ENCODE measurements around the gene PTPRM.

Gene PTPRM

DNA sequence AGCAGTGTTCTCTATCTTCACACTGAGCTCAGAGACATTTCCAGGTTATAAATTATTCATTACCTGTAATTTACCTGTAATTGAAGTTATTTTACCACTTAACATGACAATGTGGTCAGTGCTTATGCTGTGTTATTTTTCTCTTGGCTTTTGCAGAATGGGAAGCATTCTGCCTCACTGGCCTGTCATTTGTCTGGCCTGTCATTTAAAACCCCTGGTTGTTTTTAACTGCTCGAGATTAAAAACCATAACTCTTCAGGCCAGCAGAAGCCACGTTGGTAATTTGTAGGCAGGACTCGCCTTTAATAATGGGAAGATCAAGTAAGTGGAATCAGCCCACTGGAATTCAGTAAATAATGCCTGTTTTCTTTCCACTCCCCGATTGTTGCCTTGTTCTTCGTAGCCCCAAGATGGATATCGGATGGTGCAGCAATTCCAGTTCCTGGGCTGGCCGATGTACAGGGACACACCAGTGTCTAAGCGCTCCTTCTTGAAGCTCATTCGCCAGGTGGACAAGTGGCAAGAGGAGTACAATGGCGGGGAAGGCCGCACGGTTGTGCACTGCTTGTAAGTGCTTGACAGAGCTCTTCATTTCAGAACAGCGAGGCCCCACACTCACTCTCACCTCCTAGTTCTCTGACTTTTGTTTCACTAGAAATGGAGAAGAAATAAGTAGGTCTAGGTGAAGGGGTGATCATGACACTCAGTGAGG, 819.7 kb downstream of the PTPRM start:
- no peak for DNase-seq

DNA sequence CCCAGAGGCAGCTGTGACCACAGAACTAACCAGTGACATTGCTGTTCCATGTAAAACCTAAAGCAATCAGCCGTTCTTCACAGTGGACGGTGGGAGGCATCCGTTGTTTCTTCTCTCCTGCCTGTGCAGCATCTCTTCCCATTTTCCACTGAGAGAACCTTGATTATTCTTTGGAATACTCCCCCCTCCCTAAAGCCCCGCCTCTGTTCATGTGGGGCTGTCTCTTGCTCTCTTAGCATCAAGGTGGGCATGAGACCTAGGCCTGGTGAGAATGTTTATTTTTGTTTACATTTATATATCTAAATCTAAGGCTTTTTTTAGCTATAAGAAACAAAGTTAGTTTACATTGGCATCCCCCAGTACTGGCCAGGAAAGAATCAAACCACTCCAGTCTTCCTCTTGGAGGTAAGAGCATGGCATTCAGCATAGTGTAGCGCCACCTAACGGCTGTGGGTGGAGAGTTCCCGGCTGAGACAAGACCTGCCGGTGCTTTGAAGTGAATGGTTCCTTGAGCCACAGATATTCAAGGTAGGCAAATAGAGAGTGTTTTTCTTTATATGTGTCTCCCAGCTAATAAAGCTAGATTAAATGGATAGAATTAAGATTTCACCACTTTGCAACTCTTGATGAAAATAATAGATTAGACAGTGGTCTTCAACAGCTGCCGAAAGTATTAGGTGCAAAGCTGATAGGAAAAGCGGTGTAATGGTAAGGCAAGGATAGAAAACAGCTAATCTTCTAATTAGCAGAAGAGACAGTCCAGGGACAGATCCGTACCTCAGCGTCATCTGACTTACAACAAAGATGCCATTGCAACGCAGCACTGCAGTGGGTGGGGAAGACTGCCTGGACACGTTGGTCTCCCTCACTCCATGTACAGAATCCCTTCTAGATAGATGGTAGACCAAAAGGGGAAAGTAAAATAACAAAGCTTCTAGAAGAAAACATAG, 822.5 kb downstream of the PTPRM start:
- DNase-seq: no peak

DNA sequence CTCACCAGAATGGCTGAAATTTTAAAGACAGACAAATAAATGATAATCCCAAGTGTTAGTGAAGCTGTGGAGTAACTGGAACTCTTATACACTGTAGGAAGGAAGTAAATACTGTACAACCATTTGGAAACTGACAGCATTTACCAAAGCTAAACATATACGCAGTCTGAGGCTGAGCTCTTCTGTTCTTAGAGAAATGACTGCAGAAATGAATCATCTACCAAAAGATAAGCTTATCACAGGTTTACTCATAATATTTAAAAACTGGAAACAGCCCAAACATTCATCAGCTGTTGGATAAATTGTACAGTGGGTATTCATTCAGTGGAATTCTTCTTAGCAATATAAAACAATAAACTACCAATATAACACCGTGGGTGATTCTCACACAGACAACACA, 824.0 kb downstream of the PTPRM start:
- DNase-seq: no peak

DNA sequence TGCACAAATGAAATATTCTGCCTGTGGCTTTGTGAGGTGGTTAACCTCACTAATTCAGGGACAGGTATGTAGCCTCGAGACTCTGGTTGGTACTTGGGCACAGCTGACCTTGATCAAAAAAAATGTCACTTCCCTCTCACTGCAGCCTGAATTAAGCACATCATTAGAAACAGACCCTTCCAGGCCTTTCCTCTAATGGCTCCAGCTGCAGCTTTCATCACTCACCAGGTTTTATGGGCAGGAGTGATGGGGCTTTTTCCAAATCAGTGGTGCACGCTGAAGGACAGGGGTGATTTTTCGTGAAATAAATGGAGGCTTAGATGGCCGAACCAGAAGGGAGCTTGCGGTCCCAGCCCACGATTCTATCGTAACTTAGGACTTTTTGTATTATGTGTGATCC, 829.1 kb downstream of the PTPRM start:
- DNase-seq: no peak

DNA sequence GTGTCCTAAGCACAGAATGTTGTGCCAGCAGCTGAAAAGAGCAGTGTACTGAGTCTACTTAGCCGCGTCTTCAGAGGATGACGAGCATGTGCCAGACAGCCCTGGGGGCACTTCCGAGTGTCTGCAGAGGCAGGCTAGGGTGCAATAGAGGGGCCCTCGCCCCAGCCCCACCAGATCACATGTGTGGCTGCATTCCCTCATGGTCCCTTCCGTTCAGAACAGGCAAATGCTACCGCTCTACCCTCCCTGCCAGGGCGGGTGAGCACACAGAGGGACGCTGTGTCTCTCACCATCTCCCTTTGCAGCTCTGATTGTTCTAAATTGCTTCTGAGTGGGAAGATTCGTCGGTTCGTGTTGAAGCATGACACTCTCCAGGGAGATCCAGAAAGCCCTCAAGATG, 829.9 kb downstream of the PTPRM start:
- DNase-seq: no peak

DNA sequence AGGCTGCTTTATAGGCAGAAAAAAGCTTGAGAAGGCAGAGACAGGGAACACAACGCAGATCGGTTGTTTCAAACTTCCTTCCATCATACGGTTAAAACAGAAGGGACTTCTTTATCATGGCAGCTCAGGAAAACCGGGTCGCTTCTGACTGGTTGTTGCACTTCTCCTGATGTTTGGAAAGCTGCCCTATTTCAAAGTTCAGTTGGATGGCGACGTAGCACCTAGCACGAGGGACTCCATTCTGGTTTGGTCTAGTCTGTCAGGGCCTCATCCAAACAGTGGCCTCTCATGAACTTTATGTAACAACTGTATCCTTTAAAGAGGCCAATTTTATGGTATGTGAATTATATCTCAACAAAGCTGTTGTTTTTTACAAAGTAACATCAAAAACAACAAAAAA, 832.0 kb downstream of the PTPRM start:
- DNase-seq: no peak

DNA sequence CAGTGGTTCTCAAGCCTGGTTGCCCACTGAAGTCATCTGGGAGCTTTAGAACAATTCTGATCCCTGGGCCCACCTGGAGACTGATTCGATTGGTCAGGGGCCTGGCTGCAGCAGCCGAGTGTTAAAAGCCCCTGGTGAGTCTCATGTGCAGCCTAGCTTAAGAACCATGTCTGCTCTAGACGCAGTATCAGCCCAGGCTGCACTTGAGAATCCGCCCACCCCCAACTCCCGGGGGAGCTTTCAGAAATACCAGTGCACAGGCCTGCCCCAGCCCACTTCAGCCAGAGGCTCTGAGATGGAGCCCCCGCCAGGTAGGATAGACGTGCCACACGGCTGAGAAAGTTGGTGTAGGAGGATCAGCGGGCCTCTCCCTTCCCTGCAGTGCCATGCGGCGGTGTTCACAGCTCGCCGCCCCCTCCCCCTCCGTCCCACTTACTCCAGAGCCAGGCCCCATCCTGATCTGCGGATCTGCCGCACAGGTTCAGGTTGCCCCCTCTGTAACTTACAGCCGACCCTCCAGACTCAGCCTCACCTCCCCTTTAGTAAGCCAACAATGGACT, 833.2 kb downstream of the PTPRM start:
- no peak for DNase-seq

DNA sequence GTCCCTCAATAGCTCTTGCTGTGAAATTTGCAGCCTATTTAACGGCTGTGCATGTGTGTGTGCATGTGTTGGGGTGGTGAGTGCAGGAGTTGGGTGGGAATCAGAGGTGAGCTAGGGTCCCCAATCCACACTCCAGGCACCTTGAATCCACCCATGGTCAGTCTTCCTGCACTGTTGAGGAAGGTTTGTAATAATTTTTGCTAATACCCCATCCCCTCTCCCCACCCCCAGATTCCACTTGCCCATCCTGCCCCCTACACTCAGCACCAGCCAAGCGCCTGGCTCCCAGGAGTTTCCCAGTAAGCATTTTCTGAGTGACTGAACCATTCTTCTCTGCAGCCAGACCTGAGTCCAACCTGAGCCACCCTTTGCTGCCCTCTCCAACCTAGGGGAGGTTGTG, 833.7 kb downstream of the PTPRM start:
- DNase-seq: no peak

DNA sequence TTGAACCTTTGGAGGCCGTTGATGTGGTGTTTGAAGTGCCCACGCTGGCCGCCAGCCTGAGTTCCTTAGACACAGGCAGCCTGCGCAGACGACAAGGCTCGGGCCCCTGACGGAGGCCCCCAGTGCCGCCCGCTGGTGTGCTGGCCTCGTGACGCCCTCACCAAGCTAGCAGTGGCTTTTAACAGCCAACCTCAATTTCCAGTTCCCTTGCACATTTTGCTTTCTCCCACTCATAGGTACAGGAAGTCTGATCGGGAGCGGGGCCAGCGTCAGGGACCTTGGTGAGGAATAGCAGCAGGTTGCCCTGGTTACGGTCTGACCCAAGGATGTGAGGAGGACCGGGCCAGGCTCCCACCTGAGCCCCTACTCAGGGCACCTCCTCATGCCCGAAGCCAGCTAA, 834.5 kb downstream of the PTPRM start:
- DNase-seq: no peak

DNA sequence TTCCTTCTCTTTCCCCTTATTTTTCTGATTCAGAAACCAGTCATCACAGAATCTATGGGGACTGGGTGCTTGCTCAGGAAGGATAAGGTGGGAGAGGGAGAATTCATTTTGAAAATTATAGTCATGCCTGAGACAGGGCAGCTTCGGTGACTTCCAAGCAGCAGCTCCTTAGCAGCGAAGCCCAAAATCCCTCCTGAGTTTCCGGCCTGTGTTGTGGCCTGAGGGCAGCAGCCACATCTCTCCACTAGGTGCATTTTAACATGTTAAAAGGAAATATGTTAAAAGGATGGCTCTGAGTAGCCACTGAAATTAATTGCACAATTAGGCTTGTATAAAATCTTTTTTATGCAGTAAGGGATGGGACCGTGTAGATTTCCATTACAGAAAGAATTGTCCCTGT, 835.1 kb downstream of the PTPRM start:
- no peak for DNase-seq

DNA sequence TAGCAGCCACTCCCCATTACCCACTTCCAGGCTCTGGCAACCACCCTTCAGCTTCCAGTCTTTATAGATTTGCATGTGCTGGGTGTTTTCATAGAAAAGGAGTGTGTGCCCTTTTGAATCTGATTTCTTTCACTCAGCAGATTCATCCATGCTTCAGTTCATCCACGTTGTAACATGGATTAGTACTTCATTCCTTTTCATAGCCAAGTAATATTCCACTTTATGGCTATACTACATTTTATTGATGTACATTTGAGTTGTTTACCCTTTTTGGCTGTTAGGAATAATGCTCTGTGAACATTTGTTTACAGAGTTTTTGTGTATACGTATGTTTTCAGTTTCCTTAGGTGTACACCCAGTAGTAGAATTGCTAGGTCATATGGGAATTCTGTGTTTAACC, 836.6 kb downstream of the PTPRM start:
- no peak for DNase-seq

DNA sequence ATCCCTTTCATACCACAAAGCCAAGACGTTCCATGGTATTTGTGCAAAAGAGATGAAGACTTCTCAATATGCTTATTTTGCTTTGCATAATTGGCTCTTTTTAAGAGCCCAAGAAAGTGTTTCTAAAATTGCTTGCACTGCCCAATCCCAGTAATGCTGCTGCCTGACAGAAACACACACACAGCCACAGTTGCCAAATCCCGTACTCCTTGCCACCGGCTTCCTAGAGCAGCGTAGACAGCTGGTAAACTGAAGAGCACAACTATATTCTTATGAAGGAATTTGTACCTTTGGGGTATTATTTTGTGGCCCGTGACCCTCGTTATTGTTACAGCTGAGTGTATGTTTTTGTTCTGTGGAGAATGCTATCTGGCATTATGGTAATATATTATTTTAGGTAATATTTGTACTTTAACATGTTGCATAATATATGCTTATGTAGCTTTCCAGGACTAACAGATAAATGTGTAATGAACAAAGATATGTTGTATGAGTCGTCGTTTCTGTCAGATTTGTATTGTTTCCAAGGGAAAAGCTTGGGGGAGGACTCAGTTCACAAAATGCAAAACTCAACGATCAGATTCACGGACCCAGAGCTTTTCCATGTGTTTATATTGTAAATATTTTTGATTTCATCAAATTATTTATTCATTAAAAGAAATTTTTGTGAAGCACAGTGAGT, 839.2 kb downstream of the PTPRM start:
- DNase-seq: no peak

DNA sequence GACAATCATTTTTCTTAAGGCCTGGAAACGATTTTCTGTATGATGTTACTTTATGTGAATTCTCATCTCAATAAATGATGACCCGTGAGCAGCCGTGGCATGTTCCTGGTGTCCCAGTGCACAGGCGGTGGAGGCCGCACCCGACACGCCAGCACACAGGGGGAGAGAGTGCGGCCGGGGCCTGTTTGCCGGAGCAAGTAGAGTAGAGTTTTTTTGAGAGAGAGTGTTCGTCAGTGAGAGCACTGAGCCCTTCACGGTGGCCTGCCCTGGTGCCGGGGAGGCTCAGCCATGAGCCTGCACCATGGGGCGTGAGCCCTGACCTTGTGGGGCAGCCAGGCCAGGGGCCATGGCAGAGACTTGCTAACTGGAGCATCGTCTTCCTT, 839.7 kb downstream of the PTPRM start:
- DNase-seq: no peak

DNA sequence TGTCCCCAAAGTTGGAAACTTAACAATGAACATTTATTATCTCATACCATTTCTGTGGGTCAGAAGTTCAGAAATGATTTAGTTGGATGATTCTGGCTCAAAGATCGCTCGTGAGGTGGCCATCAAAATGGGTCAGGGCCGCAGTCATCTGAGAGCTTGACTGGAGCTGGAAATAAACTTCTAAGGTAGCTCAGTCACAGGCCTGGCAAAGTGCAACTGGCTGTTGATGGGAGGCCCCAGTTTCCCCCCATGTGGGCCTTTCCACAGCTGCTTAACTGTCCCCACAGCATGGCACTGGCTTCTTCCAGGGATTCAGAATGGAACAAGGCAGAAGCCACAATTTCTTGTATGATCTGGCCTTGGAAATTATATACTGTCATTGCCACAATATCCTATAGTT, 842.0 kb downstream of the PTPRM start:
- no peak for DNase-seq

DNA sequence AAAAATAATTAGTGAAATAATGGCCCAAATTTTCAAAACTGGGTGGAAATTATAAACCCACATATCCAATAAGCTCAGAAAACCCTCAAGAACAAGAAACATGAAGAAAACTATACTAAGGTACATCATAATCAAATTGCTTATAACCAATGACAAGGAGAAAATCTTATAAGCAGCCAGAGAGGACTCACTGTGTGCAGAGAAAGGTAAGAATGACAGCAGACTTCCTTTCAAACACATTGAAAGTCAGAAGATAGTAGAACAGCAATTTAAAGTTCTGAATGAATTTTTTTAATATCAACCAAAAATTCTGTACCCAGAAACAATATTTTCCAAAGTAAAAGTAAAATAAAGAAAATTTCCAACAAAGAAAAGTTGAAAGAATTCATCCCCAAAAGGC, 844.4 kb downstream of the PTPRM start:
- DNase-seq: no peak

DNA sequence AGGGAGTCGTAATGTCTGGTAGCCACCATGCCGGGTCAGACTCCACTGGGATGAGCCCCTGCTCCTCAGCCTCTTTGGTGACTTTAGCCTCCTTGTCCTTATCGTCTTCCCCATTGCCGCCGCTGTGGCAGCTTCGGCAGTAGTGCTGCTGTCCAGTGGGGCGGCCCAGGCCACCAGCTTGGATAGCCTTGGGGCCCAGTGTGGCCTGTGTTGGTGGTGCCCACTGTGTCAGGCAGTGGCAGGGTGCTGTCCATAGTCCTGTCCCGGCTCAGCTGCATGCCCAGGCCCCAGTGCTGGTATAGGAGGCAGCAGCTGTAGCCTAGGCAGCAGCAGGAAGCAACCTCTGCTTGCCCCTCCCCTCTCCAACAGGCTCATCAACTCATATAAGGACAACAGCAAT, 845.0 kb downstream of the PTPRM start:
- no peak for DNase-seq

DNA sequence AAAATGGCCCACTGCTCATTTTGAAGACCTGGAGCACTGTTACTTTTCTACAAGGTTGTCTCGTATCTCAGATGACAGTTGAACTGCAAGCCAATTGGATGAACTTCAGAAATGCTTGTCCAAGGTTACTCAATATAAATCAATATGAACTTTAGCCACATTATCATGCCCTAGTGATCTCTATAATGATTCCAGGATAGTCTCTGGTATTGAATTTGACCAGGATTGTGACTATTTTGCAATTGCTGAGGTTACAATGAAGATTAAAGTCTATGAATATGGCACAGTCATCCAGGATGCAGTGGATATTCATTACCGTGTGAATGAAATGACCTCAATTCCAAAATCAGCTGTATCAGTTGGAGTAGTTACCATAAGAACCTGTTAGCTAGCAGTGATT, 846.1 kb downstream of the PTPRM start:
- no peak for DNase-seq

DNA sequence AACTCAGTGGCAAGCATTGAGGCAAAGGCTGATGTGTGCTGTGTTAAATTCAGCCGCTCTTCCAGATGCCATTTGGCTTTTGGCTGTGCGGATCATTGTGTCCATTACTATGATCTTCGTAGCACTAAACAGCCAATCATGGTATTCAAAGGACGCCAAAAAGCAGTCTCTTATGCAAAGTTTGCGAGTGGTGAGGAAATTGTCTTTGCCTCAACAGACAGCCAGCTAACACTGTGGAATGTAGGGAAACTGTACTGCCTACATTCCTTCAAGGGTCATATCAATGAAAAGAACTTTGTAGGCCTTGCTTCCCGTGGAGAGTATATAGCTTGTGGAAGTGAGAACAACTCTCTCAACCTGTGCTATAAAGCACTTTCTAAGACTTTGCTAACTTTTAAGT, 846.6 kb downstream of the PTPRM start:
- no peak for DNase-seq

DNA sequence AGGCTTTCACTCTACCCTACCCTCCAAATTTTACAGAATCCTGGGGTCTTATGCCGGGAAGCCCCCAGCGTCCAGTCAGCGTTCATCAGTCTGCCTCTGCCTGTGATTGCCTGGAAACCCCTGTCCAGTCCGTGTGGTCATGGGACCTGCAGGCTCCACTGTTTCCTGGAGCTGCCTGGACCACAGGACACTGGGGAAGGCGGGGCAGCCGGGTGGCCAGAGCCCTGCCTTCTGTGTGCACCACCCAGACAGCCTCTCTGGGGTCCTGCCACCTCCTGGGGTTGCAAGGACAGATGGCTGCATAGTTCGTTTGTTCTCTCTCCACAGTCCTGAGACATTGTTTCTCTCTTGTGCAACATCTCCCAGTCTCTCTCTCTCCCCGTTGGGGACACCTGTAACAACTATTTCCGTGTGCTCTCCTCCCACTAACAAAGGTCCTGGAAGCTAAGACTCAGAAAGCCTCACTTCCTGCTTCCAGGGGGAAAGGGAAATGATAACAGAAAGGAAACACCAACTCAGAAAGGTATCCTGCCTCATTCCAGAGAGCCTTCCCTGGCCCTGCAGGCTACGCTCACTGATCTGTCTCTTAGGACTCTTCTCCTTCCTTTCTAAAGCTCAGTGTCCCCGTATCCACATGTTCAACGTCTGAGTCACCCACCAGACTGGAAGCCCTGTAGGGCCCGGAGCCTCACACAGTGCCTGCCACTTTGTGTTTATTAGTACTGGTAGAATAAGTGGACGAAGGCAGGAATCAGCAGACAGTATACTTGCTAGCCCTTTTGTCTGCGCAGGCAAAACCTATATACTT, 849.3 kb downstream of the PTPRM start:
- DNase-seq: no peak

DNA sequence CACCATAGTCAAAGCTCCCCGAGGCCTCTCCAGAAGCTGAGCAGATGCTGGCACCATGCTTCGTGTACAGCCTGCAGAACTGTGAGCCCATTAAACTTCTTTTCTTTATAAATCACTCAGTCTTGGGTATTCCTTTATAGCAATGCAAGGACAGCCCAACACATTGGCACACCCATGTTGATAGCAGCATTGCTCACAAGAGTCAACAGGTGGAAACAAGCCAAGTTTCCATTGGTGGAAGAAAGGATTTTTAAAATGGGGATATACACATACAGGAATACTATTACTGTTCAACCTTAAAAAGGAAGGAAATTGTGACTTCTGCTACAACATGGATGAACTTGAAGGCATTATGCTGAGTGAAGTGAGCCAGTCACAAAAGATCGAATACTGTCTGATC, 855.3 kb downstream of the PTPRM start:
- no peak for DNase-seq

DNA sequence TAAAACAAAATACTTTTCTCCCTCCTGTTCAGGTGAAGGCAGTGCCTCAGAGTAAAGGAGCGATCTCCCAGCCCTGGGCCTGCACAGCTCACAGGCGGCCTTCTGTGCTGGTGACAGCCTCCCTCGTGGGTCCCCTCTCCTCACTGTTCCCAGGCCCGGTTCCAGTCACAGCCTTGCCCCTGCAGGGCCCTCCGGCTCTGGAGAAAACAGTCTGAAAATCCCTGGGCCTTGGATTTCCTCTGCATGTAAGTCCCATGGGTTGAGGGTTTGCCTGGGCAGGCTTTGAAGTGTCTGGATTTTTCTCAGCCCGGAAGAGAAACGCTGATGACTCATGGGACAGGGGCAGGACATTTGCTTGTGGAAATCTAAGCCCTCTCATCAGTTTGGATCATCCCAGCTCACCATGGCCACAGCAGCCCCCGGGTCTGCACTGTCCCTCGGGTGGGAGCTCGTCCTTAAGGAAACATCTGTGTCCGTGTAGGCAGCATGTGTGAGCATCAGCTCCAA, 856.0 kb downstream of the PTPRM start:
- no peak for DNase-seq

DNA sequence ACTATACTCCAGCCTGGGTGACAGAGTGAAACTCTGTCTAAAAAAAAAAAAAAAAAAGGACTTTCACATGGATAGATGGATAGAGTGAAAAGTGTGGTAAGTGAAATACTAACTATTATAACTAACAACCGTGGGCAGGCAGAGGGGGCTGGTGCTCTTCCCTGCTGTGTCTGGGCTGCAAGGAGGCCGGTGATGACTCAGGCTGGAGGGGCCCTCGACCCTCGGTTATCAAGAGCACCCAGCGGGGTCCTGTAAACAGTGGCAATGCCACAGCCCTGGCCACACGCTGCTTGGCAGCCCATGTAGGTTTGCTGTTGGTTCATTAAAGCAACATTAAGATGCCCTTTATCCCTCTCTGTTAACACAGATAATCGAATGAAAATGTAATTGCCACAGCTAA, 857.4 kb downstream of the PTPRM start:
- no peak for DNase-seq
